GM06990 (cell line): ENCODE data around the gene STXBP6.

Source experiments
- DNase-seq: peaks from one replicate; pipeline ENCODE4 v3.0.0-alpha.2; 2011; ENCODE audit not compliant: insufficient read length; ENCODE audit errors: extremely low read depth
- H3K27me3 ChIP-seq: replicated peaks from 2 replicates; pipeline ENCODE4 v1.6.0; 2011; ENCODE audit warnings: low read length; ENCODE audit not compliant: control insufficient read depth, insufficient read depth
- H3K36me3 ChIP-seq: 2 replicates; pipeline ENCODE4 v1.5.1; 2011; ENCODE audit warnings: low read length; ENCODE audit not compliant: control insufficient read depth, insufficient read depth
- H3K4me3 ChIP-seq: replicated peaks from 2 replicates; pipeline ENCODE4 v1.5.1; 2011; ENCODE audit warnings: low read depth, mild to moderate bottlenecking, control low read depth, low read length
- CTCF ChIP-seq: IDR thresholded peaks from 2 replicates; pipeline ENCODE4 v1.5.1; 2011; ENCODE audit warnings: low read length, control low read depth, mild to moderate bottlenecking, inconsistent platforms; ENCODE audit not compliant: insufficient read depth, poor library complexity, severe bottlenecking

The STXBP6 gene

GRCh38 chr14:24766434-24766833, 283.5 kb downstream of the STXBP6 start:
- Histone ChIP-seq H3K27me3 (no peaks in the 10 kb centered on the region), H3K4me3 (no peak overlapping the region), H3K36me3 (no peaks in the 10 kb centered on the region)
- no peak for DNase-seq
- TF ChIP-seq CTCF, result no peak

- Histone ChIP-seq H3K27me3 (no peaks in the 10 kb centered on the region), H3K4me3 (no peak overlapping the region), H3K36me3 (no peaks in the 10 kb centered on the region)
- DNase-seq, result no peak
- no peak for TF ChIP-seq CTCF
Measured at GRCh38 chr14:24761141-24761540, 288.8 kb downstream of the STXBP6 start.
